K562 (cell line): ENCODE measurements around the gene RARG.

Experiments
- CBX2 ChIP-seq: fragments of 200-600 bp; sonication (generic); IDR thresholded peaks from one replicate; pipeline ENCODE4 v1.6.1; 2012; ENCODE audit warnings: mild to moderate bottlenecking, low read length, inconsistent platforms; ENCODE audit not compliant: insufficient read depth, poor library complexity, severe bottlenecking
- DPF2 ChIP-seq: fragments of 450-650 bp; IDR thresholded peaks from 2 replicates; pipeline ENCODE4 v1.6.1; 2016
- EHMT2 ChIP-seq: fragments of 450-650 bp; IDR thresholded peaks from 2 replicates; pipeline ENCODE4 v1.6.1; 2018; ENCODE audit warnings: antibody characterized with exemption
- MCM7 ChIP-seq, 2 experiments: fragments of 450-650 bp; IDR thresholded peaks; 2 replicates each; pipeline ENCODE4 v1.6.1; 2016 to 2018
- POLR3A ChIP-seq: IDR thresholded peaks from 2 replicates; pipeline ENCODE4 v1.6.1; 2011; ENCODE audit warnings: borderline replicate concordance, mild to moderate bottlenecking, moderate library complexity; ENCODE audit not compliant: insufficient read length, insufficient read depth; ENCODE audit errors: extremely low read depth
- SETDB1 ChIP-seq: IDR thresholded peaks from one replicate; pipeline ENCODE4 v1.6.1; 2012; ENCODE audit warnings: low read length, control low read depth, inconsistent platforms
- SIN3A ChIP-seq, 2 experiments: fragments of 150-350 bp in 1 of 2; IDR thresholded peaks; 2 replicates each; pipeline ENCODE4 v1.6.1; 2011 to 2016; ENCODE audit warnings: borderline replicate concordance in 2 of 2, low read depth in 2 of 2, low read length in 2 of 2, mild to moderate bottlenecking in 2 of 2, moderate library complexity in 2 of 2; ENCODE audit not compliant: control insufficient read depth in 1 of 2
- ZNF589 ChIP-seq: fragments of 200-800 bp; sonication (Bioruptor generic); IDR thresholded peaks from 2 replicates; pipeline ENCODE4 v1.6.1; 2016; ENCODE audit warnings: low read depth, missing genetic modification characterization, missing compliant biosample characterization
- ZNF764 ChIP-seq: fragments of 250-450 bp; sonication (Bioruptor Pico); IDR thresholded peaks from 2 replicates; pipeline ENCODE4 v1.4.0; 2020; ENCODE audit warnings: low read depth, mild to moderate bottlenecking, moderate library complexity
- TF ChIP-seq, protein P1 (sequence below), 3 experiments: IDR thresholded peaks in 2 of 3; conservative IDR thresholded peaks in 1 of 3; 2 replicates each; pipeline ENCODE4 v1.5.1; 2011 to 2012; ENCODE audit warnings: low read length in 3 of 3, mild to moderate bottlenecking in 3 of 3, control low read depth in 2 of 3, improper control_type of control experiment in 1 of 3, inconsistent platforms in 1 of 3, low read depth in 1 of 3, mixed read lengths in 1 of 3, moderate library complexity in 1 of 3; ENCODE audit not compliant: insufficient read depth in 2 of 3
- TF ChIP-seq, protein P2 (sequence below), 2 experiments: fragments of 450-650 bp; formaldehyde crosslinking in 1 of 2; IDR thresholded peaks; 2 replicates each; pipeline versions ENCODE4 v1.4.0 to v1.6.1; 2014 to 2020; ENCODE audit warnings: mild to moderate bottlenecking in 2 of 2, borderline replicate concordance in 1 of 2, low read depth in 1 of 2

DNA sequence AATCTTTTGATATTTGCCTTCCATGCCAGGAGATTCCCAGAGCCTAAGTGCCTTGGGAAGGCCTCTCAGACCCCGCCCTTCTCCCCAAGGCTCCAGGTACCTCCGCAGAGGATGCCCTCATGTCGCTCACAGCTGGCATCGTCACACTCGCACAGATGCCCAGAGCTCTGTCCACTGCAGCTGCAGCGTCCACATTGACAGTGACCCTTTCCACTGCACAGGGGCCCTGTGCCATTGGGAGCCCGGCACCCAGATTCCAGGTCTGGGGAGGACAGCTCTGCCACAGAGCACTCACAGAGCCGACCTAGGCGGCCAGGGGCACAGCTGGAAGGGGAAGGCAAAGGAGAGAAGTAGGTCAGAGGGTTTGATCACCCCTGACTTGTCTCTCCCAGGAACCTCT, 39.0 kb downstream of the RARG start:
- no peak for TF ChIP-seq ZNF589
- TF ChIP-seq POLR3A, result no peak
- TF ChIP-seq, protein P1, sequence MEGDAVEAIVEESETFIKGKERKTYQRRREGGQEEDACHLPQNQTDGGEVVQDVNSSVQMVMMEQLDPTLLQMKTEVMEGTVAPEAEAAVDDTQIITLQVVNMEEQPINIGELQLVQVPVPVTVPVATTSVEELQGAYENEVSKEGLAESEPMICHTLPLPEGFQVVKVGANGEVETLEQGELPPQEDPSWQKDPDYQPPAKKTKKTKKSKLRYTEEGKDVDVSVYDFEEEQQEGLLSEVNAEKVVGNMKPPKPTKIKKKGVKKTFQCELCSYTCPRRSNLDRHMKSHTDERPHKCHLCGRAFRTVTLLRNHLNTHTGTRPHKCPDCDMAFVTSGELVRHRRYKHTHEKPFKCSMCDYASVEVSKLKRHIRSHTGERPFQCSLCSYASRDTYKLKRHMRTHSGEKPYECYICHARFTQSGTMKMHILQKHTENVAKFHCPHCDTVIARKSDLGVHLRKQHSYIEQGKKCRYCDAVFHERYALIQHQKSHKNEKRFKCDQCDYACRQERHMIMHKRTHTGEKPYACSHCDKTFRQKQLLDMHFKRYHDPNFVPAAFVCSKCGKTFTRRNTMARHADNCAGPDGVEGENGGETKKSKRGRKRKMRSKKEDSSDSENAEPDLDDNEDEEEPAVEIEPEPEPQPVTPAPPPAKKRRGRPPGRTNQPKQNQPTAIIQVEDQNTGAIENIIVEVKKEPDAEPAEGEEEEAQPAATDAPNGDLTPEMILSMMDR (IDR thresholded peaks at IDR 0.05 in 2 of 3, conservative IDR thresholded peaks at IDR 0.05 in 1 of 3; ENCODE audit: insufficient read depth in 2 of 3, low read depth in 1 of 3, low read length in 3 of 3), result no peak
- no peak for TF ChIP-seq EHMT2
- no peak for TF ChIP-seq SETDB1
- TF ChIP-seq, protein P2, sequence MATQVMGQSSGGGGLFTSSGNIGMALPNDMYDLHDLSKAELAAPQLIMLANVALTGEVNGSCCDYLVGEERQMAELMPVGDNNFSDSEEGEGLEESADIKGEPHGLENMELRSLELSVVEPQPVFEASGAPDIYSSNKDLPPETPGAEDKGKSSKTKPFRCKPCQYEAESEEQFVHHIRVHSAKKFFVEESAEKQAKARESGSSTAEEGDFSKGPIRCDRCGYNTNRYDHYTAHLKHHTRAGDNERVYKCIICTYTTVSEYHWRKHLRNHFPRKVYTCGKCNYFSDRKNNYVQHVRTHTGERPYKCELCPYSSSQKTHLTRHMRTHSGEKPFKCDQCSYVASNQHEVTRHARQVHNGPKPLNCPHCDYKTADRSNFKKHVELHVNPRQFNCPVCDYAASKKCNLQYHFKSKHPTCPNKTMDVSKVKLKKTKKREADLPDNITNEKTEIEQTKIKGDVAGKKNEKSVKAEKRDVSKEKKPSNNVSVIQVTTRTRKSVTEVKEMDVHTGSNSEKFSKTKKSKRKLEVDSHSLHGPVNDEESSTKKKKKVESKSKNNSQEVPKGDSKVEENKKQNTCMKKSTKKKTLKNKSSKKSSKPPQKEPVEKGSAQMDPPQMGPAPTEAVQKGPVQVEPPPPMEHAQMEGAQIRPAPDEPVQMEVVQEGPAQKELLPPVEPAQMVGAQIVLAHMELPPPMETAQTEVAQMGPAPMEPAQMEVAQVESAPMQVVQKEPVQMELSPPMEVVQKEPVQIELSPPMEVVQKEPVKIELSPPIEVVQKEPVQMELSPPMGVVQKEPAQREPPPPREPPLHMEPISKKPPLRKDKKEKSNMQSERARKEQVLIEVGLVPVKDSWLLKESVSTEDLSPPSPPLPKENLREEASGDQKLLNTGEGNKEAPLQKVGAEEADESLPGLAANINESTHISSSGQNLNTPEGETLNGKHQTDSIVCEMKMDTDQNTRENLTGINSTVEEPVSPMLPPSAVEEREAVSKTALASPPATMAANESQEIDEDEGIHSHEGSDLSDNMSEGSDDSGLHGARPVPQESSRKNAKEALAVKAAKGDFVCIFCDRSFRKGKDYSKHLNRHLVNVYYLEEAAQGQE (IDR thresholded peaks at IDR 0.05; ENCODE audit: borderline replicate concordance), result no peak
- TF ChIP-seq, protein P2 (CRISPR knock-in tag; IDR thresholded peaks at IDR 0.05; ENCODE audit: low read depth), result no peak
- TF ChIP-seq MCM7 (IDR thresholded peaks at IDR 0.05), result no peak
- no peak for TF ChIP-seq SIN3A (IDR thresholded peaks at IDR 0.05; ENCODE audit: borderline replicate concordance in 2 of 2, control insufficient read depth in 1 of 2, low read depth in 2 of 2, low read length in 2 of 2)
- no peak for TF ChIP-seq DPF2
- no peak for TF ChIP-seq CBX2
- TF ChIP-seq ZNF764 (CRISPR knock-in tag), result no peak
